ENCODE measurements around the gene UTP11.
"Not testable (repeated sequence)": the region's sequence is repeated elsewhere in the genome, so short reads cannot be mapped to it uniquely, and the experiment has no call there.

Gene UTP11

GRCh38 chr1:38012363-38013226, at the start of gene UTP11:
UTP11 (plus strand) TSS chr1:38012734; CDS start chr1:38012803, 69 bp downstream.
- peaks cover 8% of the 10 kb centered on the region; the same call in 1 of the 2 replicates for H3K4me1 ChIP-seq (ENCODE audit: insufficient read depth, low read length)
- H3K9ac ChIP-seq (ENCODE audit: low read depth, low read length): peak within 1 kb of the TSS; percentile 67
- no peaks in the 10 kb centered on the region for H3K9me3 ChIP-seq (ENCODE audit: control insufficient read depth, insufficient read depth, low read length)
- no peaks in the 10 kb centered on the region; the same call in 1 of the 2 replicates for H3K36me3 ChIP-seq (ENCODE audit: insufficient read depth, low read length)

- H3K36me3 ChIP-seq (ENCODE audit: insufficient read depth, low read length): peaks cover 14% of the 10 kb centered on the region
- not testable (repeated sequence) for H3K9ac ChIP-seq (ENCODE audit: low read depth, low read length); H3K9me3 ChIP-seq (ENCODE audit: control insufficient read depth, insufficient read depth, low read length); H3K4me1 ChIP-seq (ENCODE audit: insufficient read depth, low read length)
These were observed 48.4 kb upstream of the UTP11 start for GRCh38 chr1:37964106-37964505.

- no peaks in the 10 kb centered on the region for H3K4me1 ChIP-seq (ENCODE audit: insufficient read depth, low read length)
- no peaks in the 10 kb centered on the region for H3K9me3 ChIP-seq (ENCODE audit: control insufficient read depth, insufficient read depth, low read length)
- H3K36me3 ChIP-seq (ENCODE audit: insufficient read depth, low read length): peaks cover 12% of the 10 kb centered on the region
- no peak overlapping the region for H3K9ac ChIP-seq (ENCODE audit: low read depth, low read length)
These were observed 47.2 kb upstream of the UTP11 start for GRCh38 chr1:37965301-37965700.

GRCh38 chr1:37973684-37974083, 38.9 kb upstream of the UTP11 start:
- not testable (repeated sequence) for H3K4me1 ChIP-seq (ENCODE audit: insufficient read depth, low read length); H3K9ac ChIP-seq (ENCODE audit: low read depth, low read length); H3K9me3 ChIP-seq (ENCODE audit: control insufficient read depth, insufficient read depth, low read length)
- peaks cover 19% of the 10 kb centered on the region for H3K36me3 ChIP-seq (ENCODE audit: insufficient read depth, low read length)

- Histone ChIP-seq H3K4me1 (ENCODE audit: insufficient read depth, low read length) (no peaks in the 10 kb centered on the region), H3K36me3 (ENCODE audit: insufficient read depth, low read length) (peaks cover 22% of the 10 kb centered on the region), H3K9ac (ENCODE audit: low read depth, low read length) (no peak overlapping the region), H3K9me3 (ENCODE audit: control insufficient read depth, insufficient read depth, low read length) (no peaks in the 10 kb centered on the region)
These were observed 38.0 kb upstream of the UTP11 start for GRCh38 chr1:37974567-37974966.

GRCh38 chr1:37975083-37975482, 37.5 kb upstream of the UTP11 start:
- not testable (repeated sequence) for H3K9me3 ChIP-seq (ENCODE audit: control insufficient read depth, insufficient read depth, low read length); H3K4me1 ChIP-seq (ENCODE audit: insufficient read depth, low read length); H3K9ac ChIP-seq (ENCODE audit: low read depth, low read length)
- peaks cover 27% of the 10 kb centered on the region for H3K36me3 ChIP-seq (ENCODE audit: insufficient read depth, low read length)

- Histone ChIP-seq H3K9ac (ENCODE audit: low read depth, low read length) (no peak overlapping the region), H3K9me3 (ENCODE audit: control insufficient read depth, insufficient read depth, low read length) (no peaks in the 10 kb centered on the region), H3K4me1 (ENCODE audit: insufficient read depth, low read length) (no peaks in the 10 kb centered on the region), H3K36me3 (ENCODE audit: insufficient read depth, low read length) (peaks cover 37% of the 10 kb centered on the region)
These were observed 34.0 kb upstream of the UTP11 start for GRCh38 chr1:37978541-37978940.

- no peaks in the 10 kb centered on the region for H3K4me1 ChIP-seq (ENCODE audit: insufficient read depth, low read length)
- peaks cover 50% of the 10 kb centered on the region for H3K36me3 ChIP-seq (ENCODE audit: insufficient read depth, low read length)
- H3K9me3 ChIP-seq (ENCODE audit: control insufficient read depth, insufficient read depth, low read length): no peaks in the 10 kb centered on the region
- no peak overlapping the region for H3K9ac ChIP-seq (ENCODE audit: low read depth, low read length)
These were observed 29.0 kb upstream of the UTP11 start for GRCh38 chr1:37983546-37983945.

GRCh38 chr1:37987679-37988078, 24.9 kb upstream of the UTP11 start:
- H3K9me3 ChIP-seq (ENCODE audit: control insufficient read depth, insufficient read depth, low read length): no peaks in the 10 kb centered on the region
- H3K9ac ChIP-seq (ENCODE audit: low read depth, low read length): no peak overlapping the region
- H3K36me3 ChIP-seq (ENCODE audit: insufficient read depth, low read length): peaks cover 26% of the 10 kb centered on the region
- H3K4me1 ChIP-seq (ENCODE audit: insufficient read depth, low read length): no peaks in the 10 kb centered on the region

- Histone ChIP-seq H3K9ac (ENCODE audit: low read depth, low read length) (peak overlapping the region; percentile 79), H3K36me3 (ENCODE audit: insufficient read depth, low read length) (peaks cover 19% of the 10 kb centered on the region), H3K9me3 (ENCODE audit: control insufficient read depth, insufficient read depth, low read length) (no peaks in the 10 kb centered on the region), H3K4me1 (ENCODE audit: insufficient read depth, low read length) (no peaks in the 10 kb centered on the region)
These were observed 23.1 kb upstream of the UTP11 start for GRCh38 chr1:37989361-37989930.

GRCh38 chr1:37994886-37995566, 17.5 kb upstream of the UTP11 start:
- Histone ChIP-seq H3K9me3 (ENCODE audit: control insufficient read depth, insufficient read depth, low read length) (no peaks in the 10 kb centered on the region), H3K4me1 (ENCODE audit: insufficient read depth, low read length) (peaks cover 17% of the 10 kb centered on the region), H3K36me3 (ENCODE audit: insufficient read depth, low read length) (peaks cover 10% of the 10 kb centered on the region; the same call in 1 of the 2 replicates), H3K9ac (ENCODE audit: low read depth, low read length) (peak overlapping the region; percentile 48)

GRCh38 chr1:37995751-37996345, 16.7 kb upstream of the UTP11 start:
- Histone ChIP-seq H3K4me1 (ENCODE audit: insufficient read depth, low read length) (peaks cover 25% of the 10 kb centered on the region), H3K9ac (ENCODE audit: low read depth, low read length) (peak overlapping the region; percentile 48; the same call in 1 of the 2 replicates), H3K36me3 (ENCODE audit: insufficient read depth, low read length) (peaks cover 10% of the 10 kb centered on the region; the same call in 1 of the 2 replicates), H3K9me3 (ENCODE audit: control insufficient read depth, insufficient read depth, low read length) (no peaks in the 10 kb centered on the region)

- H3K9ac ChIP-seq (ENCODE audit: low read depth, low read length): no peak overlapping the region
- peaks cover 35% of the 10 kb centered on the region for H3K4me1 ChIP-seq (ENCODE audit: insufficient read depth, low read length)
- peaks cover 10% of the 10 kb centered on the region; the same call in 1 of the 2 replicates for H3K36me3 ChIP-seq (ENCODE audit: insufficient read depth, low read length)
- no peaks in the 10 kb centered on the region for H3K9me3 ChIP-seq (ENCODE audit: control insufficient read depth, insufficient read depth, low read length)
These were observed 15.1 kb upstream of the UTP11 start for GRCh38 chr1:37997256-37998088.

All from ES-I3 (cell line).